ENCODE results near the gene TSSC4. TPM values are rescaled to one million over a fixed set of nuclear protein-coding genes. Genes with fewer than 3 reads are reported as not detected.

The TSSC4 gene
- total and polyA plus RNA-seq, 2 of the 13 experiments (the other 11 are each of a cell fraction or from before 2014, with no cell fraction given) = 16.2 to 58.6 TPM

GRCh38 chr11:2414616-2415015 lies 14.1 kb downstream of the TSSC4 start:
- no peak overlapping the region for H2AFZ ChIP-seq (ENCODE audit: low read length)
- H3K9ac ChIP-seq (ENCODE audit: insufficient read depth, low read depth, low read length) = no peak overlapping the region
- no peaks in the 10 kb centered on the region for H3K36me3 ChIP-seq (replicated peaks in 1 of 2; ENCODE audit: control insufficient read depth in 1 of 2, insufficient read depth in 2 of 2, low read length in 2 of 2)
- H3K9me3 ChIP-seq (ENCODE audit: low read length) = no peaks in the 10 kb centered on the region
- no peak overlapping the region for H3K4me3 ChIP-seq (replicated peaks in 1 of 3; ENCODE audit: insufficient read depth in 1 of 3, low read depth in 2 of 3, low read length in 3 of 3)
- ChIA-PET CTCF (ENCODE audit: low intra/inter-chr PET ratio, low total read pairs) (interaction anchor here (1.1 kb wide), 1 partner anchor 110 kb away, joined by 3 read pairs; no protein-coding TSS in a partner anchor), POLR2A (no interaction called here)
- H3K27me3 ChIP-seq (ENCODE audit: control insufficient read depth in 1 of 2, insufficient read depth in 2 of 2, low read length in 2 of 2) = peaks cover 0 to 1% of the 10 kb centered on the region in 2 experiments; a peak in 1 of 5 replicates
- DNase-seq (ENCODE audit: low spot score) (no peak), FAIRE-seq (no peak), ATAC-seq (no peak)
- no TSS peak for BruUV-seq (replicated peaks)
- no peaks in the 10 kb centered on the region for H4K20me1 ChIP-seq (ENCODE audit: insufficient read depth, low read length)
- intact Hi-C loops (cut with micrococcal nuclease; ENCODE audit: unreplicated experiment) (no loop called here), in situ Hi-C loops (cut with HindIII; ENCODE audit: extremely low pct_ligation_motif_present, low pct_unique_long_range_greater_than_20kb) (loop anchor here (5.0 kb wide), 2 partner anchors 102 to 212 kb away; no protein-coding TSS in a partner anchor)
- no peak for TF ChIP-seq FOXC1 (CRISPR knock-in tag; IDR thresholded peaks at IDR 0.05; ENCODE audit: borderline replicate concordance)
- no peak for TF ChIP-seq TAF1 (CRISPR knock-in tag; IDR thresholded peaks at IDR 0.05)
- no peak for TF ChIP-seq NR0B2 (CRISPR knock-in tag; IDR thresholded peaks at IDR 0.05)
- no peak overlapping the region for H3K4me2 ChIP-seq (ENCODE audit: low read depth, low read length)
- no peaks in the 10 kb centered on the region for H3K79me2 ChIP-seq (ENCODE audit: insufficient read depth, low read length)
- peaks cover 35% of the 10 kb centered on the region for H3K4me1 ChIP-seq (ENCODE audit: insufficient read depth, low read length)
- 89% methylated on average over 33 of the region's 35 CpGs for WGBS (ENCODE audit: low lambda C conversion rate)
- H3K27ac ChIP-seq (ENCODE audit: extremely low read length, insufficient read depth, low read length) = no peak overlapping the region

DNA sequence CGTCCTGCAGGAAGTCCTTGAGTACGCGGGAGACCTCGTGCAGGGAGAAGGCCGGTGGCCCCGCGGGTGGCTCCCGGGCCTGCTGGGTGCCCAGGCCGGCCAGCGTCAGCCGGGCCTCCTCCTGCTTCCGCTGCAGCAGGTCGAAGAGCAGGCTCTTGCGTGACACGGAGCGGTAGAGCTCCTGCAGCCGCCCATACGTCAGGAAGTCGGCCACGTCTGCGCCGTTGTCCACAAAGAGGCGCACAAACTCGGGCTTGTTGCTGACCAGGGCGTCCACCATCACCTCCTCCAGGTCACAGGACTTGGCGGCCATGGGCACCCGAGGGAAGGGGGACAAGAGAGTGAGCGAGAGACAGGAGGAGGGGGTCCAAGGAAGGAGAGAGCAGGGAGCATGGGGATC lies 14.6 kb downstream of the TSSC4 start:
- POLR2A ChIA-PET = no interaction called here

More for the DNA sequence above, 14.6 kb downstream of the TSSC4 start:
- peaks cover 35% of the 10 kb centered on the region for H3K4me1 ChIP-seq (ENCODE audit: insufficient read depth, low read length)
- no peaks in the 10 kb centered on the region for H3K79me2 ChIP-seq (ENCODE audit: insufficient read depth, low read length)
- FAIRE-seq (no peak), ATAC-seq (no peak), DNase-seq (ENCODE audit: low spot score) (no peak)
- CTCF ChIA-PET (ENCODE audit: low intra/inter-chr PET ratio, low total read pairs) = interaction anchor here (1.1 kb wide), 1 partner anchor 110 kb away, joined by 3 read pairs; no protein-coding TSS in a partner anchor
- H3K36me3 ChIP-seq (replicated peaks in 1 of 2; ENCODE audit: control insufficient read depth in 1 of 2, insufficient read depth in 2 of 2, low read length in 2 of 2) = no peaks in the 10 kb centered on the region
- H3K9ac ChIP-seq (ENCODE audit: insufficient read depth, low read depth, low read length) = no peak overlapping the region
- H3K9me3 ChIP-seq (ENCODE audit: low read length) = no peaks in the 10 kb centered on the region
- no peaks in the 10 kb centered on the region for H4K20me1 ChIP-seq (ENCODE audit: insufficient read depth, low read length)
- in situ Hi-C loops (cut with HindIII; ENCODE audit: extremely low pct_ligation_motif_present, low pct_unique_long_range_greater_than_20kb) (loop anchor here (5.0 kb wide), 2 partner anchors 103 to 213 kb away; no protein-coding TSS in a partner anchor), intact Hi-C loops (cut with micrococcal nuclease; ENCODE audit: unreplicated experiment) (no loop called here)
- no peak for TF ChIP-seq ARNT2 (CRISPR knock-in tag; IDR thresholded peaks at IDR 0.05; ENCODE audit: low read depth)
- TF ChIP-seq ZSCAN21 (CRISPR knock-in tag; IDR thresholded peaks at IDR 0.05; ENCODE audit: borderline replicate concordance) = no peak
- TF ChIP-seq NFKBIZ (CRISPR knock-in tag; IDR thresholded peaks at IDR 0.05) = no peak
- TF ChIP-seq KLF11 (CRISPR knock-in tag; IDR thresholded peaks at IDR 0.05) = no peak
- no TSS peak for BruUV-seq (replicated peaks)
- H3K27ac ChIP-seq (ENCODE audit: extremely low read length, insufficient read depth, low read length) = no peak overlapping the region
- no peak overlapping the region for H2AFZ ChIP-seq (ENCODE audit: low read length)
- peaks cover 0 to 1% of the 10 kb centered on the region in 2 experiments; a peak in 1 of 5 replicates for H3K27me3 ChIP-seq (ENCODE audit: control insufficient read depth in 1 of 2, insufficient read depth in 2 of 2, low read length in 2 of 2)
- H3K4me2 ChIP-seq (ENCODE audit: low read depth, low read length) = no peak overlapping the region
- WGBS (ENCODE audit: low lambda C conversion rate) = 62% methylated on average over 8 of the region's 28 CpGs
- no peak overlapping the region for H3K4me3 ChIP-seq (replicated peaks in 1 of 3; ENCODE audit: insufficient read depth in 1 of 3, low read depth in 2 of 3, low read length in 3 of 3)

Measured in HepG2 (cell line).